Astrocyte (in vitro differentiated cells and primary cell): ENCODE results near the gene ADNP. TPM values are rescaled to one million over a fixed set of nuclear protein-coding genes. Genes with fewer than 3 reads are reported as not detected.
A peak's percentile ranks its signal among the peaks of the same experiment; 100 is the strongest.

Experiments used
- DNase-seq: peaks from one replicate; pipeline ENCODE4 v3.0.0-alpha.2; 2010; ENCODE audit warnings: low read depth
- FAIRE-seq: peaks from 2 replicates; lab custom pipeline; 2011; peaks lifted over from hg19 to GRCh38; lab: Jason Lieb, UNC
- H2AFZ ChIP-seq: 2 replicates; pipeline ENCODE4 v1.6.0; 2012; ENCODE audit warnings: low read depth, low read length, inconsistent platforms
- H3K27ac ChIP-seq: 2 replicates; pipeline ENCODE4 v1.5.1; 2011; ENCODE audit warnings: low read depth, low read length, inconsistent platforms
- H3K27me3 ChIP-seq: 2 replicates; pipeline ENCODE4 v1.6.0; 2011; ENCODE audit warnings: low read length, inconsistent platforms; ENCODE audit not compliant: insufficient read depth
- H3K36me3 ChIP-seq: 2 replicates; pipeline ENCODE4 v1.5.1; 2011; ENCODE audit warnings: low read length, inconsistent platforms; ENCODE audit not compliant: insufficient read depth
- H3K4me1 ChIP-seq: 2 replicates; pipeline ENCODE4 v1.5.1; 2011; ENCODE audit warnings: low read length, inconsistent platforms; ENCODE audit not compliant: insufficient read depth
- H3K4me2 ChIP-seq: 2 replicates; pipeline ENCODE4 v1.6.0; 2012; ENCODE audit warnings: low read length, inconsistent platforms
- H3K4me3 ChIP-seq: 2 replicates; pipeline ENCODE4 v1.5.1; 2011; ENCODE audit warnings: low read depth, mild to moderate bottlenecking, low read length, inconsistent platforms; ENCODE audit not compliant: insufficient read depth
- H3K79me2 ChIP-seq: 2 replicates; pipeline ENCODE4 v1.6.0; 2012; ENCODE audit warnings: mild to moderate bottlenecking, low read length, inconsistent platforms; ENCODE audit not compliant: insufficient read depth
- H3K9ac ChIP-seq: 2 replicates; pipeline ENCODE4 v1.6.0; 2012; ENCODE audit warnings: mild to moderate bottlenecking, low read length, inconsistent platforms
- H3K9me3 ChIP-seq: 2 replicates; pipeline ENCODE4 v1.5.1; 2012; ENCODE audit warnings: low read depth, mild to moderate bottlenecking, low read length, inconsistent platforms; ENCODE audit not compliant: insufficient read depth
- H4K20me1 ChIP-seq: 2 replicates; pipeline ENCODE4 v1.6.0; 2012; ENCODE audit warnings: low read length, inconsistent platforms; ENCODE audit not compliant: insufficient read depth
- H3K27ac Mint-ChIP-seq: one replicate; pipeline ENCODE4 v1.8.0; 2021; ENCODE audit warnings: mild to moderate bottlenecking, mixed read lengths; ENCODE audit not compliant: unreplicated experiment
- H3K27me3 Mint-ChIP-seq: one replicate; pipeline ENCODE4 v1.8.0; 2021; ENCODE audit warnings: low read depth, mixed read lengths; ENCODE audit not compliant: unreplicated experiment
- H3K36me3 Mint-ChIP-seq: one replicate; pipeline ENCODE4 v1.8.0; 2021; ENCODE audit warnings: low read depth, mixed read lengths; ENCODE audit not compliant: unreplicated experiment
- H3K4me1 Mint-ChIP-seq: one replicate; pipeline ENCODE4 v1.8.0; 2021; ENCODE audit warnings: low read depth, mixed read lengths; ENCODE audit not compliant: unreplicated experiment
- H3K4me3 Mint-ChIP-seq: one replicate; pipeline ENCODE4 v1.8.0; 2021; ENCODE audit warnings: mild to moderate bottlenecking, moderate library complexity, mixed read lengths; ENCODE audit not compliant: unreplicated experiment
- H3K9me3 Mint-ChIP-seq: one replicate; pipeline ENCODE4 v1.8.0; 2021; ENCODE audit warnings: mild to moderate bottlenecking, mixed read lengths; ENCODE audit not compliant: unreplicated experiment
- CTCF ChIP-seq: IDR thresholded peaks from 2 replicates; pipeline ENCODE4 v1.5.1; 2011; ENCODE audit warnings: low read depth, mild to moderate bottlenecking, inconsistent platforms, low read length, moderate library complexity; ENCODE audit not compliant: insufficient read depth
- EZH2 ChIP-seq: IDR thresholded peaks from 2 replicates; pipeline ENCODE4 v1.6.1; 2012; ENCODE audit warnings: mild to moderate bottlenecking, low read length, inconsistent platforms; ENCODE audit not compliant: insufficient read depth
- total RNA-seq: library from RNA; stranded (reverse); gene quantifications from 2 replicates; pipeline ENCODE4 v1.2.1, GENCODE V29; 2021

ADNP gene
- total RNA-seq, 1 donor from 2014 or later = 72.1 TPM

GRCh38 chr20:50848846-50849673, 82.2 kb downstream of the ADNP start:
- H3K4me1 Mint-ChIP-seq = peaks cover 6% of the 10 kb centered on the region
- Histone ChIP-seq H3K9ac (no peak overlapping the region), H3K79me2 (no peaks in the 10 kb centered on the region), H4K20me1 (no peaks in the 10 kb centered on the region), H3K9me3 (no peaks in the 10 kb centered on the region), H3K27me3 (no peaks in the 10 kb centered on the region), H3K36me3 (no peaks in the 10 kb centered on the region), H3K4me3 (no peak overlapping the region), H3K27ac (no peak overlapping the region), H3K4me2 (peak overlapping the region; percentile 48), H2AFZ (no peak overlapping the region), H3K4me1 (peaks cover 19% of the 10 kb centered on the region)
- no peak overlapping the region for H3K27ac Mint-ChIP-seq
- no peak overlapping the region for H3K4me3 Mint-ChIP-seq
- no peaks in the 10 kb centered on the region for H3K36me3 Mint-ChIP-seq
- TF ChIP-seq CTCF = no peak
- FAIRE-seq (no peak), DNase-seq (no peak)
- H3K27me3 Mint-ChIP-seq = peaks cover 2% of the 10 kb centered on the region
- H3K9me3 Mint-ChIP-seq = no peaks in the 10 kb centered on the region

GRCh38 chr20:50848341-50848808, 82.9 kb downstream of the ADNP start:
- H3K4me2 ChIP-seq = peak overlapping the region; percentile 48
- no peaks in the 10 kb centered on the region for H3K36me3 Mint-ChIP-seq
- TF ChIP-seq CTCF (no peak), EZH2 (no peak)
- DNase-seq = no peak
- no peaks in the 10 kb centered on the region for H3K9me3 ChIP-seq
- no peaks in the 10 kb centered on the region for H3K9me3 Mint-ChIP-seq
- peaks cover 19% of the 10 kb centered on the region for H3K4me1 ChIP-seq
- H3K36me3 ChIP-seq = no peaks in the 10 kb centered on the region
- H3K4me3 ChIP-seq = no peak overlapping the region
- H2AFZ ChIP-seq = no peak overlapping the region
- peaks cover 2% of the 10 kb centered on the region for H3K27me3 Mint-ChIP-seq
- no peak for FAIRE-seq
- H3K4me1 Mint-ChIP-seq = peaks cover 6% of the 10 kb centered on the region
- no peaks in the 10 kb centered on the region for H4K20me1 ChIP-seq
- no peak overlapping the region for H3K9ac ChIP-seq
- no peak overlapping the region for H3K4me3 Mint-ChIP-seq
- H3K79me2 ChIP-seq = no peaks in the 10 kb centered on the region
- H3K27me3 ChIP-seq = no peaks in the 10 kb centered on the region
- no peak overlapping the region for H3K27ac ChIP-seq
- H3K27ac Mint-ChIP-seq = no peak overlapping the region

GRCh38 chr20:50845566-50846215, 85.5 kb downstream of the ADNP start:
- FAIRE-seq = no peak
- H3K27ac ChIP-seq = no peak overlapping the region
- H3K36me3 ChIP-seq = no peaks in the 10 kb centered on the region
- H3K4me1 Mint-ChIP-seq = peaks cover 6% of the 10 kb centered on the region
- H3K27me3 ChIP-seq = no peaks in the 10 kb centered on the region
- no peak for DNase-seq
- no peaks in the 10 kb centered on the region for H3K79me2 ChIP-seq
- H3K9ac ChIP-seq = no peak overlapping the region
- no peak overlapping the region for H3K4me3 ChIP-seq
- H3K27ac Mint-ChIP-seq = no peak overlapping the region
- TF ChIP-seq CTCF (no peak), EZH2 (no peak)
- H2AFZ ChIP-seq = no peak overlapping the region
- H3K4me1 ChIP-seq = peaks cover 19% of the 10 kb centered on the region
- no peak overlapping the region for H3K4me3 Mint-ChIP-seq
- H4K20me1 ChIP-seq = no peaks in the 10 kb centered on the region
- no peaks in the 10 kb centered on the region for H3K9me3 Mint-ChIP-seq
- no peak overlapping the region for H3K4me2 ChIP-seq
- H3K36me3 Mint-ChIP-seq = no peaks in the 10 kb centered on the region
- no peaks in the 10 kb centered on the region for H3K9me3 ChIP-seq
- H3K27me3 Mint-ChIP-seq = peaks cover 2% of the 10 kb centered on the region
